KOPT-K1 (cell line): ENCODE data around the gene PTPRJ.
A peak's percentile ranks its signal among the peaks of the same experiment; 100 is the strongest.
"Not testable (repeated sequence)": the region's sequence is repeated elsewhere in the genome, so short reads cannot be mapped to it uniquely, and the experiment has no call there.

ENCODE experiments used
- H3K27ac ChIP-seq: fragments of 200-600 bp; sonication (generic); 2 replicates; pipeline ENCODE4 v1.5.1; 2016; ENCODE audit warnings: antibody characterized with exemption, mild to moderate bottlenecking, low read depth, low read length; ENCODE audit not compliant: poor library complexity, severe bottlenecking
- H3K36me3 ChIP-seq: fragments of 200-600 bp; sonication (generic); 2 replicates; pipeline ENCODE4 v1.5.1; 2017; ENCODE audit warnings: antibody characterized with exemption, mild to moderate bottlenecking, low read length, moderate library complexity; ENCODE audit not compliant: insufficient read depth
- H3K9me3 ChIP-seq: fragments of 200-600 bp; sonication (generic); 2 replicates; pipeline ENCODE4 v1.5.1; 2017; ENCODE audit warnings: antibody characterized with exemption, low read length, mild to moderate bottlenecking; ENCODE audit not compliant: insufficient read depth, poor library complexity, severe bottlenecking

The PTPRJ gene

DNA sequence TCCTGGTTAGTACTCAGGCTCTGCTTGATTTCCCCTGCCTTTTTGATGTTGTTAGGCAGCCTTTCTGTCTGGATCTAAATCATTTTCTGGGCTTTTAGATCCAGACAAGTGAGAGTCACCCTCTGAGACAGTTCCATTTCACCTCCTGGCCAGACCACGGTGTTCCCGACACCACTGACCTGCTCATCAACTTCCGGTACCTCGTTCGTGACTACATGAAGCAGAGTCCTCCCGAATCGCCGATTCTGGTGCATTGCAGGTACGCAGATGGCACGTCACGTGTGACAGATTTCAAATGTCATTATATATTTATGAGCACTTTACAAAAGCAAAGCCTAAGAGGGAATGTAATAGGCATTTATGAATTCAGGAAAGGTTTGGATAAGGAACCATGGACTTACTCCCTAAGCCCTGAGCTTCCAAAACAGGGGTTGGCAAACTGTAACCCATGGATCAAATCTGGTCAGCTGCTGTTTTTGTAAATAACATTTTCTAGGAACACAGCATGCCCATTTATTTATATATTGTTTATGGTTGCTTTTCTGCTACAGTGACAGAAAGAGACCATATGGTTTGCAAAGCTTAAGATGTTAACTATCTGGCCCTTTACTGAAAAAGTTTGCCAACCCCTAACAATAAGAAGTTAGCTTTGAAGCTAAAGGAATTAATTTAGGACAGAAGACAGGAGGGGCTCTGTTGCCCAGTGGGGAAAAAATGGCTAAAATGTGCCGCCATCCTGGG, 183.2 kb downstream of the PTPRJ start:
- H3K27ac ChIP-seq = no peak overlapping the region
- no peaks in the 10 kb centered on the region for H3K9me3 ChIP-seq
- no peaks in the 10 kb centered on the region for H3K36me3 ChIP-seq

DNA sequence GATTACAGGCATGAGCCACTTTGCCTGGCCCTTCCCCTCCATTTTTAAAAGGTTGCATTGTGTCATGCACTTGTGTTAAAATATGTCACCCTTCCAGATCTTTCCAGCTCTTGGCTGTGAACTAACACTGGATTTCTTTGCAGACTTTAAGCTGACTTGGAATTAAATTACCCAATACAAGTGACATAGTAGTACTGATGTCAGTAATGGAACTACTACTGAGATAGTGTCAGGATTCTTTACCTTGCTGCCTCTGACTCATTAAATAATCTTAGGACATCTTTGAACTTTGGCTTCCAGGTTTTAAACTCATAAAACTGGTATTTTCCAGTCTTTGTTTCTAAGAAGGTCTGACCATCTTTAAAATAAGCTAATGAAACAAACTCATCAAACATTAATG, 184.5 kb downstream of the PTPRJ start:
- Histone ChIP-seq H3K9me3 (no peaks in the 10 kb centered on the region), H3K36me3 (no peaks in the 10 kb centered on the region), H3K27ac (no peak overlapping the region)

DNA sequence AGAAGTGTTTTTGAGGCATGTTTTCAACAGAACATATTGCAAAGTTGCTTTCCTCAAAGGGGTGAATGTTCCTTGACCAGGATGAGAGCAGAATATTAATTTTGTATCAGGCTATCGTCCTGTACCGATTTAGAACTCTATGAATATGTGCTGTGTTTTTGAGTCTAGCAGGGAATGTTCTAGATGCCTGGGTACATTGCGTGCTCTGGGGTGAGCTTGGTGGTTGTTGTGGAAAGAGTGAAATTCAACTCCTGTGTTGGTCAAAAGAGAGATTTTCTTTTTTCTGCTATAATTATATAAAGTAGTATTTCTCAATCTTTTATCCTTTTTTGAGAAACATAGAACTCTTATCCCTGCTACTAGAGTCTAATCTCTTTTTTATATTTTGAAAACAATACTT, 185.1 kb downstream of the PTPRJ start:
- no peak overlapping the region for H3K27ac ChIP-seq
- no peaks in the 10 kb centered on the region for H3K36me3 ChIP-seq
- no peaks in the 10 kb centered on the region for H3K9me3 ChIP-seq

DNA sequence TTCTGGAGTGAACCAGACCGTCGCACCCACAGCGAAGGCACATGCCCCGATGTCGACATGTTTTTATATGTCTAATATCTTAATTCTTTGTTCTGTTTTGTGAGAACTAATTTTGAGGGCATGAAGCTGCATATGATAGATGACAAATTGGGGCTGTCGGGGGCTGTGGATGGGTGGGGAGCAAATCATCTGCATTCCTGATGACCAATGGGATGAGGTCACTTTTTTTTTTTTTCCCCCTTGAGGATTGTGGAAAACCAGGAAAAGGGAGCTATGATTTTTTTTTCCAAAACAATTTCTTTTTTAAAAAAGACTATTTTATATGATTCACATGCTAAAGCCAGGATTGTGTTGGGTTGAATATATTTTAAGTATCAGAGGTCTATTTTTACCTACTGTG, 187.0 kb downstream of the PTPRJ start:
- no peaks in the 10 kb centered on the region for H3K9me3 ChIP-seq
- no peaks in the 10 kb centered on the region for H3K36me3 ChIP-seq
- no peak overlapping the region for H3K27ac ChIP-seq

DNA sequence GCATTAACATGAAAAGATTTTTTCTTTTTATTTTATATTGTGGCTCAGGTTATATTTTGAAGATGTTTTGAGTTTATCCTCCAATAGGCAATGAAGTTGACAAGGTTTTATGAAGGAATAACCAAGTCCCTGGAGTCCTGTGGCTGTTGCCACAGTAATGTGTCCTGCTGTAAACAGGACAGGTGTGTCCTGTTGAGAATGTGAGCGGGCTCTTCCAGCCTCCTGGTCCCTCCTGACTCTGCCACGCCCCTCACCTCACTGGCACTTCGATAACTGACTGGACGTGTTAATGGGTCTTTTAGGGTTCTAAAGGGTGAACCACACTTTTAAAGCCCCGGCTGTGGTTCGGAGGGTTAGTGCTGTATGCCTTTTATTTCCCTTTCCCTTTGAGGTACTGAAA, 188.5 kb downstream of the PTPRJ start:
- Histone ChIP-seq H3K9me3 (no peaks in the 10 kb centered on the region), H3K36me3 (no peaks in the 10 kb centered on the region), H3K27ac (no peak overlapping the region)

DNA sequence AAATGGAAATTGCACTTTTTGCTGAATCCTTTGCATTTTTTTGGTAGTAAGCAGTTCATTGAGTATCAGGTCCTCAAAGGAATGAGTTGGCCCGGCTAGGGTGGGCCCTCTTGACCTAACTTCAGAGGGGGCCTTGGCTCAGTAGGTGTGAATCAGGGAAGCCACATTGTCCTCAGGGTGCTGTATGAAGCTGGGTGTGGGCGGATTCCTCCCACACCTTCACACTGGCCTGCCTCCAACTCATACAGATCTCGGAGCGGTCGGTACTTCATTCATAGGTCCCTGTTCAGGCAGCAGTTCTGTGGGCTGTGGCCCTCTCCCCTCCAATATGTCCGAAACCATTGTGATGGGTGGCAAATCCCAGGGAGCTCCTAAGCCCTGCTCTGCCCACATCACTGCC, 188.9 kb downstream of the PTPRJ start:
- Histone ChIP-seq H3K36me3 (no peaks in the 10 kb centered on the region), H3K9me3 (no peaks in the 10 kb centered on the region), H3K27ac (no peak overlapping the region)

DNA sequence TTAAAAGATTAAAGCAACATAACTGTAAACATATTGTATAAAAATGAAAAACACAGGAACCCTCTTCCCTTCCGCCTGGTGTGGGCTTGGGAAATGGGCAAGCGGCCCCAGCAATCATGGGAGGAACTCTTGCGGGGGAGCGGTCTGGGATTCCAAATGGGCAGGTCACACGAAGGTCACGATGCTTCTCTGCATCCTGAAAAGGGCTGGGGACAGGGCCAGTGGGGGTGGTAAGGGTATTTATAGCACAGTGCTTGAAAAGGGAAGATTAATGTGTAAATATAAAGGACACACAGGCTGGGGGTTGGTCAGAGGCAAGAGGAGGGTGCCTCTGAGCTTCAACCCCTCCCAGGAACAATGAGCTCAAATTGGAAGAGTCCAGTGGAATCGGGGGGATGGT, 189.4 kb downstream of the PTPRJ start:
- Histone ChIP-seq H3K9me3 (no peaks in the 10 kb centered on the region), H3K36me3 (no peaks in the 10 kb centered on the region), H3K27ac (no peak overlapping the region)

DNA sequence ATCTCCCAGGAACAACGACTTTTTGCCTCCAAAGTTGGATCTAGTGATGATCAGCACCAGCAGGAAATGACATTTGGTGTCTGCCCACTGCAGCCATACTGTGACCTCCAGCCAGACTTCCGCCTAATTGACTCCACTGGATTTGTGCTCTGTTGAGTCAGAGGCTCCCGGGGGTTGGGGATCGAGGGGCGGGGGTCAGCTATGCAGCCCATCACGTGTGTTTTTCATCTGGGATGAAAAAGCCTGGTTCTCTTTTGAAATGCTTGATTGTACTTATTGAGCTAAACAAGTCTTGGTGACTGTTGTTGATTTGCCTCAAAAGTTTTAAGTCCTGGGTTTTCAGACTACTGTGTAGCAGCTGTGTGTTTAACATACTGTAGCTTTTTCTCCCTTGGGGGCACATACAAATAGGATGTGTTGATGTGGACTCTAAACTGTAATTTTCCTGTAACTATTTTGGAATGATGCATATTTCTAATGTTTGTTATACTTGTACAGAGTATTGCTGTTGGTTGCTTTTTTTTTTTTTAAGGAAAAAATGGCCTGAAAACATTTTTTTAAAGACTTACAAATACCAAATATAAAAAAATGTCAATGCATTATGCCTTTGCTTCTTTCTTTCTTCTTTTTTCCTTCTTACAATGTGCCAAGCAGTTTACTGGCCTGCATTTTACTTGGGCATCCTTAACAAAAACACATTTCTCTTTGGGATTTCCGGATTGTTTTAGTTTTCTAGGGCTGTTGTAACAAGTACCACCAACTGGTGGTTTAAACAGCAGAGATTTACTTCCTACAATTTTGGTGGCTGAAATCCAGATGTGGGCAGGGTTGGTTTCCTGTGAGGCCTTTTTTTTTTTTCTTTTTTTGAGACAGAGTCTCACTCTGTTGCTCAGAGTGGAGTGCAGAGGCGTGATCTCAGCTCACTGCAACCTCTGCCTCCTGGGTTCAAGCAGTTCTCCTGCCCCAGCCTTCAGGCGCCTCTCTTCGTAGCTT, 190.2 kb downstream of the PTPRJ start:
- Histone ChIP-seq H3K36me3 (no peaks in the 10 kb centered on the region), H3K27ac (no peak overlapping the region), H3K9me3 (no peaks in the 10 kb centered on the region)

DNA sequence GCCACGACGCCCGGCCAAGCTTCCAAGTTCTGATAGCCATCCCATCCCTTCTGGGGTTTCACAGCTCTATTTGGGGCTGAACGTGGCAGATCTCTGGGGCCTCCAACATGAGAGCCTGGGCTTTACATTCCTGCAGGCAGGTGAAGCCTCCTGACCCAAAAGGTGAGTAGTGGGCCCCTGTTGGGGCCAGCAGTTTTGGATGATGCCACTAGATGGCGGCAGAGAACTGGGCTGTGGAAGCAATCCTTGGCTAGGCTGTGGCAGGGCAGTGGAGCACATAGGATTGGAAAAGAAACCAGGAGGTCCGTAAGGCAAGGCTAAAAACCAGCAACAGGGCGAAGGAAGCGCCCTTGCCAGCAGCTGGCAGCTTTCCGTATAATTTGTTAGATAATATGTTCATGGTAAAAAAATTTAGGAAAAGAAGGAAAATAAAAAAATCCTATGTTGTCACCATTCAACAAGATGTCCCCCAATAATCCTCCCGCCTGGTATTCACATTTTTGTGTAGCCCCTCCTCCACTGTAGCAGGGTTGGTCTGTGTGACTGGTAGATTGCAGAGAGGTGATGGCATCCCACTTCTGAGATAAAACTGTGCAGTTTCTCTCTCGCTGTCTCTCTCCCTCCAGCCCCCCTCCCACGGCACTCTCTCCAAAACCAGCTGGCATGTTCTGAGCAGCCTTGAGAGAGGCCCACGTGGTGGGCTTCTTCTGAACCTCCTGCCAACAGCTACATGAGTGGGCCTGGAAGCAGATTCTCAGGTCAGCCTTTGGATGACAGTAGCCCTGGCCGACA, 192.7 kb downstream of the PTPRJ start:
- Histone ChIP-seq H3K27ac (no peak overlapping the region), H3K9me3 (no peaks in the 10 kb centered on the region), H3K36me3 (no peaks in the 10 kb centered on the region)

DNA sequence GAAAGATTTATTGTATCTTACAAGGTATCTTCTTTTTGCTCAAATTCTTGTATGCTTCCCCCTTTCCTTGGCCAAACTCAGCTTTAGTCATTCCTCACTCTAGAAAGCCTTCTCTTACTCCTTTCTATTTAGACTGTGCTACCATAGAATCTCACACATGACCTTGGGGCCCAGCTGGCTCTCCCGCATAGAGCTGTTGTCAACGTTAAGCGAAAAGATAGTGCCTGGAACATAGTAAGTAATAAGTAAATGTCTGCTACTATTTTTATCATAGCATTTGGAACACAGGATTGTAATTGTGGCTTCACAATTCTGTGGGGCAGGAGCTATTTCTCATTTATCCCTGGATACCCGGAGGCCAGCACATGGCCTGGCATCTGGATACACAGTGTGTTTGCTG, 197.3 kb downstream of the PTPRJ start:
- Histone ChIP-seq H3K27ac (no peak overlapping the region), H3K9me3 (no peaks in the 10 kb centered on the region), H3K36me3 (no peaks in the 10 kb centered on the region)

DNA sequence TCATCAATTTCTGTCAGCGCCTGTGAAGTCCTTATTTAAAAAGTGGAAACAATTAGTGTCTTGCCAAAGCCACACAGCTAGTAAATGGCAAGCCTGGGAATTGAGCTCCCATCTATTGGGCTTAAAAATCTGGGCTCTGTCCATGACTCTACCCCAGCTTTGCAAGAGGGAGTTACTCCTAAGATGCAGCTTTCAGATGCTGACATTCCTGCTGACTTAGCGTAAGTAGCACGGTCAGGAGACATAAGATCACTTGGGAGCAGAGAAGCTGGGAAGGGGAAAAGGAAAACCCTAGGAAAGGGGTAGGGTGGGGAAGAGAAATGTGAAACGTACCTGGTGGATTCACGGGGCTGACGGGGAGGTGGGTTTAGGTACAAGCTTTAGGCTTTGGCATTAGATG, 200.3 kb downstream of the PTPRJ start:
- Histone ChIP-seq H3K36me3 (no peaks in the 10 kb centered on the region), H3K9me3 (no peaks in the 10 kb centered on the region), H3K27ac (no peak overlapping the region)

DNA sequence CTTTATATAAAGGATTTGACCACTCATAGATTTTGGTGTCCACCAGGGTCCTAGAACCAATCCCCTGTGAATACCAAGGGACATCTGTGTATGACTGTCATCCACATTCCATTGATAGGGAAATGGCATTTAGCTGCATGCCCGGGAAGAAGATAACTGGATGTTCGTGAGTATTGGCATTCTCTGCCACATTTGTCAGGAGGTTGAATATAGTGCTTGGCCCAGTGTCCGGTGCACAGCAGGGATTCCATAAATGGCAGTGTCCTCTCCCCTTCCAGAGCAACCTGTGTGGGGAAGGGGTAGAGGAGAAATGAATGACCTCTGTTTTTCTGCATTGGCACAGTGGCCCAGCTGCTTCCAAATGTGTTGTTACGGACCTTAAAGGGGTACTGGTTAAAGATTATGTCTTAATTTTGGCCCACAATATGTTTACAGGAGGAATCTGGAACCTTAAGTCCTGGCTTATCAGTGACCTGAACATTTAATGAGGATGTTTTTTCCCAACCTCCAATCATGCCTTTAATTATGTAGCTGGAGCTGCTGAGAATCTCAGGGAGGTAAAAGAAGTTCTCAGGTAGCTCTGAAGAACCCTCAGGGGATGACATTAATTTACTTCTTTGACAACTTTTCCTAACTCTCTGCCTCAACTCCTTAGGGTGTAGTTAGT, 202.6 kb downstream of the PTPRJ start:
- Histone ChIP-seq H3K36me3 (no peaks in the 10 kb centered on the region), H3K27ac (no peak overlapping the region), H3K9me3 (no peaks in the 10 kb centered on the region)

DNA sequence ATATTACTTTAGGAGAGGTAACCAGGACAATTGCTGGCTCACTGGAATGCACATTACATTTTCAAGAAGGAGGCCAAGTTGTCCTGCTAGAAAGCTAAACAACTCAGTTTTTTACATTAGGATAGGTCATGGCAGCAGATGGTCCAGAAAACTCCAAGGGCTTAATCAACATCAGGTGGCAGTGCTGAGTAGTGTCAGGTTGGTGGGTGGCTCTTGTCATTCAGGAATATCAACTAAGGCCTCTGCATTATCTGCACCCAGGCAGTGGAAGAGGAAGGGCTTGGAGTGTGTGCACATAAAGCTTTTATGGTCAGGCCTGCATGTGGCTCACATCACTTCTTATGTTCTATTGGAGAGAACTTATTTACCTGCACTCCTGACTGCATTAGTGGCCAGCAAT, 204.1 kb downstream of the PTPRJ start:
- Histone ChIP-seq H3K27ac (no peak overlapping the region), H3K9me3 (peaks cover 5% of the 10 kb centered on the region), H3K36me3 (no peaks in the 10 kb centered on the region)

DNA sequence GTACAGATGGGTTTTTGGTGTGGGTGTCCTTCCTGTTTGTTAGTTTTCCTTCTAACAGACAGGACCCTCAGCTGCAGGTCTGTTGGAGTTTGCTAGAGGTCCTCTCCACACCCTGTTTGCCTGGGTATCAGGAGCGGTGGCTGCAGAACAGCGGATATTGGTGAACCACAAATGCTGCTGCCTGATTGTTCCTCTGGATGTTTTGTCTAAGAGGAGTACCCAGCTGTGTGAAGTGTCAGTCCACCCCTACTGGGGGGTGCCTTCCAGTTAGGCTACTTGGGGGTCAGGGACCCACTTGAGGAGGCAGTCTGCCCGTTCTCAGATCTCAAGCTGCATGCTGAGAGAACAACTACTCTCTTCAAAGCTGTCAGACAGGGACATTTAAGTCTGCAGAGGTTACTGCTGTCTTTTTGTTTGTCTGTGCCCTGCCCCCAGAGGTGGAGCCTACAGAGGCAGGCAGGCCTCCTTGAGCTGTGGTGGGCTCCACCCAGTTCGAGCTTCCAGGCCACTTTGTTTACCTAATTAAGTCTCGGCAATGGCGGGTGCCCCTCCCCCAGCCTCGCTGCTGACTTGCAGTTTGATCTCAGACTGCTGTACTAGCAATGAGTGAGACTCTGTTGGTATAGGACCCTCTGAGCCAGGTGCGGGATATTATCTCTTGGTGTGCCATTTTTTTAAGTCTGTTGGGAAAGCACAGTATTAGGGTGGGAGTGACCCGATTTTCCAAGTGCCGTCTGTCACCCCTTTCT, 210.7 kb downstream of the PTPRJ start:
- peaks cover 23% of the 10 kb centered on the region for H3K9me3 ChIP-seq
- peak overlapping the region; percentile 73 for H3K27ac ChIP-seq
- H3K36me3 ChIP-seq = not testable (repeated sequence)
